MG63 (cell line): ENCODE results near the gene SDK1. TPM values are rescaled to one million over a fixed set of nuclear protein-coding genes. Genes with fewer than 3 reads are reported as not detected.
"Not testable (repeated sequence)": the region's sequence is repeated elsewhere in the genome, so short reads cannot be mapped to it uniquely, and the experiment has no call there.

Experiments used
- DNase-seq: peaks from one replicate; pipeline ENCODE4 v3.0.0-alpha.2; 2020
- H3K27me3 ChIP-seq: fragments of 250-450 bp; sonication (Bioruptor Pico); 2 replicates; pipeline ENCODE4 v1.5.1; 2020; ENCODE audit warnings: mild to moderate bottlenecking, moderate library complexity
- H3K36me3 ChIP-seq: fragments of 250-450 bp; sonication (Bioruptor Pico); 2 replicates; pipeline ENCODE4 v1.5.1; 2020; ENCODE audit warnings: mild to moderate bottlenecking, moderate library complexity
- H3K4me3 ChIP-seq: fragments of 250-450 bp; sonication (Bioruptor Pico); 2 replicates; pipeline ENCODE4 v1.5.1; 2020; ENCODE audit warnings: mild to moderate bottlenecking, moderate library complexity
- H3K9me3 ChIP-seq: fragments of 250-450 bp; sonication (Bioruptor Pico); 2 replicates; pipeline ENCODE4 v1.5.1; 2020; ENCODE audit warnings: mild to moderate bottlenecking, moderate library complexity
- total RNA-seq: library from RNA; depleted of rRNA; stranded (reverse); fragments of >200 nt; shearing (Covaris generic); gene quantifications from 2 replicates; pipeline ENCODE4 v1.2.3, GENCODE V29; 2014; ENCODE audit warnings: low replicate concordance

SDK1 gene
- total RNA-seq, 1 experiment from 2014 or later, result 1.1 TPM

GRCh38 chr7:4203626-4204512, 902.8 kb downstream of the SDK1 start:
- no peaks in the 10 kb centered on the region for H3K27me3 ChIP-seq
- no peaks in the 10 kb centered on the region for H3K9me3 ChIP-seq
- H3K4me3 ChIP-seq, result no peak overlapping the region
- DNase-seq, result no peak
- H3K36me3 ChIP-seq, result no peaks in the 10 kb centered on the region

- no peak overlapping the region for H3K4me3 ChIP-seq
- H3K27me3 ChIP-seq, result no peaks in the 10 kb centered on the region
- H3K9me3 ChIP-seq, result no peaks in the 10 kb centered on the region
- no peaks in the 10 kb centered on the region for H3K36me3 ChIP-seq
- DNase-seq, result no peak
Observed at GRCh38 chr7:4204513-4205165, 903.6 kb downstream of the SDK1 start.

- H3K36me3 ChIP-seq, result no peaks in the 10 kb centered on the region
- no peaks in the 10 kb centered on the region for H3K9me3 ChIP-seq
- DNase-seq, result no peak
- H3K27me3 ChIP-seq, result no peaks in the 10 kb centered on the region
- H3K4me3 ChIP-seq, result no peak overlapping the region
Observed at GRCh38 chr7:4205828-4206227, 904.8 kb downstream of the SDK1 start.

- Histone ChIP-seq H3K27me3 (no peaks in the 10 kb centered on the region), H3K36me3 (no peaks in the 10 kb centered on the region), H3K4me3 (no peak overlapping the region), H3K9me3 (no peaks in the 10 kb centered on the region)
- DNase-seq, result no peak
Observed at GRCh38 chr7:4207011-4207410, 906.0 kb downstream of the SDK1 start.

GRCh38 chr7:4208086-4208485, 907.0 kb downstream of the SDK1 start:
- Histone ChIP-seq H3K4me3 (no peak overlapping the region), H3K9me3 (no peaks in the 10 kb centered on the region), H3K27me3 (no peaks in the 10 kb centered on the region), H3K36me3 (no peaks in the 10 kb centered on the region)
- DNase-seq, result no peak

GRCh38 chr7:4208586-4208985, 907.5 kb downstream of the SDK1 start:
- Histone ChIP-seq H3K4me3 (no peak overlapping the region), H3K36me3 (no peaks in the 10 kb centered on the region), H3K27me3 (no peaks in the 10 kb centered on the region), H3K9me3 (no peaks in the 10 kb centered on the region)
- no peak for DNase-seq

- Histone ChIP-seq H3K4me3 (no peak overlapping the region), H3K27me3 (no peaks in the 10 kb centered on the region), H3K9me3 (no peaks in the 10 kb centered on the region), H3K36me3 (no peaks in the 10 kb centered on the region)
- no peak for DNase-seq
Observed at GRCh38 chr7:4209126-4209525, 908.1 kb downstream of the SDK1 start.

- no peak for DNase-seq
- H3K36me3 ChIP-seq, result no peaks in the 10 kb centered on the region
- no peaks in the 10 kb centered on the region for H3K9me3 ChIP-seq
- H3K4me3 ChIP-seq, result no peak overlapping the region
- no peaks in the 10 kb centered on the region for H3K27me3 ChIP-seq
Observed at GRCh38 chr7:4209966-4210365, 908.9 kb downstream of the SDK1 start.

GRCh38 chr7:4210821-4211220, 909.8 kb downstream of the SDK1 start:
- Histone ChIP-seq H3K36me3 (no peaks in the 10 kb centered on the region), H3K9me3 (no peaks in the 10 kb centered on the region), H3K27me3 (no peaks in the 10 kb centered on the region), H3K4me3 (no peak overlapping the region)
- DNase-seq, result no peak

GRCh38 chr7:4211261-4211660, 910.2 kb downstream of the SDK1 start:
- Histone ChIP-seq H3K4me3 (no peak overlapping the region), H3K27me3 (no peaks in the 10 kb centered on the region), H3K9me3 (no peaks in the 10 kb centered on the region), H3K36me3 (no peaks in the 10 kb centered on the region)
- no peak for DNase-seq

GRCh38 chr7:4212376-4212775, 911.3 kb downstream of the SDK1 start:
- DNase-seq, result no peak
- Histone ChIP-seq H3K9me3 (no peaks in the 10 kb centered on the region), H3K27me3 (no peaks in the 10 kb centered on the region)

GRCh38 chr7:4214291-4215155, 913.5 kb downstream of the SDK1 start:
- no peaks in the 10 kb centered on the region for H3K27me3 ChIP-seq
- no peaks in the 10 kb centered on the region for H3K9me3 ChIP-seq
- H3K36me3 ChIP-seq, result no peaks in the 10 kb centered on the region
- DNase-seq, result no peak
- no peak overlapping the region for H3K4me3 ChIP-seq

More at GRCh38 chr7:4212376-4212775, 911.3 kb downstream of the SDK1 start:
- Histone ChIP-seq H3K36me3 (no peaks in the 10 kb centered on the region), H3K4me3 (no peak overlapping the region)

GRCh38 chr7:4215176-4215720, 914.2 kb downstream of the SDK1 start:
- no peak for DNase-seq
- H3K9me3 ChIP-seq, result no peaks in the 10 kb centered on the region

GRCh38 chr7:4216016-4216415, 915.0 kb downstream of the SDK1 start:
- H3K27me3 ChIP-seq, result no peaks in the 10 kb centered on the region
- no peak overlapping the region for H3K4me3 ChIP-seq
- peak; percentile 53 for DNase-seq
- no peaks in the 10 kb centered on the region for H3K9me3 ChIP-seq
- H3K36me3 ChIP-seq, result no peaks in the 10 kb centered on the region

More at GRCh38 chr7:4215176-4215720, 914.2 kb downstream of the SDK1 start:
- Histone ChIP-seq H3K4me3 (no peak overlapping the region), H3K27me3 (no peaks in the 10 kb centered on the region), H3K36me3 (no peaks in the 10 kb centered on the region)

GRCh38 chr7:4217126-4217660, 916.1 kb downstream of the SDK1 start:
- H3K36me3 ChIP-seq, H3K4me3 ChIP-seq, H3K9me3 ChIP-seq, DNase-seq, H3K27me3 ChIP-seq: not testable (repeated sequence)

- H3K4me3 ChIP-seq, result no peak overlapping the region
- H3K27me3 ChIP-seq, result no peaks in the 10 kb centered on the region
- DNase-seq, result no peak
- no peaks in the 10 kb centered on the region for H3K9me3 ChIP-seq
- H3K36me3 ChIP-seq, result no peaks in the 10 kb centered on the region
Observed at GRCh38 chr7:4218481-4218880, 917.4 kb downstream of the SDK1 start.
